Stomach smooth muscle (tissue), 2 donors: ENCODE data around the gene NDUFA7.
A peak's percentile ranks its signal among the peaks of the same experiment; 100 is the strongest.

Experiments
- H3K27ac ChIP-seq: one replicate; pipeline ENCODE4 v1.7.0; 2013; ENCODE audit warnings: mild to moderate bottlenecking, low read length, inconsistent platforms
- H3K27me3 ChIP-seq, 2 donors: one replicate each; pipeline ENCODE4 v1.7.0; 2013; ENCODE audit warnings: low read length in 2 of 2; ENCODE audit not compliant: insufficient read depth in 2 of 2, control insufficient read depth in 1 of 2
- H3K36me3 ChIP-seq, 2 donors: one replicate each; pipeline ENCODE4 v1.7.0; 2013; ENCODE audit warnings: low read length in 2 of 2; ENCODE audit not compliant: control insufficient read depth in 2 of 2, insufficient read depth in 2 of 2
- H3K4me1 ChIP-seq: one replicate; pipeline ENCODE4 v1.7.0; 2013; ENCODE audit warnings: low read length; ENCODE audit not compliant: control insufficient read depth, insufficient read depth
- H3K4me3 ChIP-seq, 2 donors: one replicate each; pipeline ENCODE4 v1.7.0; 2013; ENCODE audit warnings: low read length in 2 of 2
- H3K9ac ChIP-seq, 2 donors: one replicate each; pipeline ENCODE4 v1.7.0; 2013; ENCODE audit warnings: low read length in 2 of 2, mild to moderate bottlenecking in 1 of 2
- H3K9me3 ChIP-seq, 2 donors: one replicate each; pipeline ENCODE4 v1.7.0; 2013; ENCODE audit warnings: low read length in 2 of 2; ENCODE audit not compliant: control insufficient read depth in 2 of 2
- donor health status: healthy.
- donor health status: Pancreatic carcinoma.

NDUFA7 gene

GRCh38 chr19:8321067-8321985 is at the start of gene NDUFA7, which contains the start of gene RPS28:
Gene NDUFA7 (minus strand): TSS chr19:8321375. CDS start chr19:8321358, 17 bp downstream.
Gene RPS28 (plus strand): TSS chr19:8321496. CDS start chr19:8321531, 35 bp downstream.
- H3K4me3 ChIP-seq, result peak within 1 kb of the TSS; percentile 95 to 99
- no peaks in the 10 kb centered on the region for H3K27me3 ChIP-seq
- H3K27ac ChIP-seq, result peak within 1 kb of the TSS; percentile 88
- H3K9me3 ChIP-seq, result no peaks in the 10 kb centered on the region
- peaks cover 22% of the 10 kb centered on the region for H3K4me1 ChIP-seq
- H3K9ac ChIP-seq, result peak within 1 kb of the TSS; percentile 98 to 99
- H3K36me3 ChIP-seq, result peaks cover 8 to 11% of the 10 kb centered on the region in 2 donors

DNA sequence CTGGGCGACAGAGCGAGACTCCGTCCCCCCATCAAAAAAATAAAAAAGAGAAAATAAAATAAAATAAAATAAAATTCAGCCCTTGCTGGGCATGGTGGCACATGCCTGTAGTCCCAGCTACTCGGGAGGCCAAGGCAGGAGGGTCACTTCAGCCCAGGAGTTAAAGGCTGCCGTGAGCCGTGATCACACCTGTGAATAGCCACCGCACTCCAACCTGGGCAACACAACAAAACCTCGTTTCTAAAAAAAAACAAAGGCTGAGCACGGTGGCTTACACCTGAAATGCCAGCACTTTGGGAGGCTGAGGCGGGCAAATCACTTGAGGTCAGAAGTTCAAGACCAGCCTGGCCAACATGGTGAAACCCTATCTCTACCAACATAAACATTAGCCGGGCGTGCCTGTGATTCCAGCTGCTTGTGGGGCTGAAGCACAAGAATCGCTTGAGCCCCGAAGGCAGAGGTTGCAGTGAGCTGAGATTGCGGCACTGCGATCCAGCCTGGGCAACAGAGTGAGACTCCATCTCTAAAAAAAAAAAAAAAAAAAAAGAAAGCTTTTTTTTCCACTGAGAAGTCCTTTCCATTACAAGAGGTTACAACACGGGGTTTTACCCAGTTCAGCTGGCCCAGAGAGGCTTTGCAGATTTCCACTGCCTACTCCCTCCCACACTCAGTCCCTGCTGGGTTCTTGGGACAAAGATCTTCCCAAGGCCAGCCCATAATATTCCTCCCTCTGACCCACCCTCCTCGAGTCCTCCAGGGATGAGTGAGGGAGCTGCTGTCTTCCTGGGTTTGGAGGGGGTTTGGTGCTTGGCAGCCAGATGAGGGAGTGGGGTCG is 49.2 kb upstream of the NDUFA7 start:
- Histone ChIP-seq H3K27ac (no peak overlapping the region), H3K4me1 (peaks cover 31% of the 10 kb centered on the region), H3K9ac (no peak overlapping the region), H3K4me3 (no peak overlapping the region), H3K27me3 (no peaks in the 10 kb centered on the region), H3K9me3 (no peaks in the 10 kb centered on the region), H3K36me3 (peaks cover 12 to 15% of the 10 kb centered on the region in 2 donors)

DNA sequence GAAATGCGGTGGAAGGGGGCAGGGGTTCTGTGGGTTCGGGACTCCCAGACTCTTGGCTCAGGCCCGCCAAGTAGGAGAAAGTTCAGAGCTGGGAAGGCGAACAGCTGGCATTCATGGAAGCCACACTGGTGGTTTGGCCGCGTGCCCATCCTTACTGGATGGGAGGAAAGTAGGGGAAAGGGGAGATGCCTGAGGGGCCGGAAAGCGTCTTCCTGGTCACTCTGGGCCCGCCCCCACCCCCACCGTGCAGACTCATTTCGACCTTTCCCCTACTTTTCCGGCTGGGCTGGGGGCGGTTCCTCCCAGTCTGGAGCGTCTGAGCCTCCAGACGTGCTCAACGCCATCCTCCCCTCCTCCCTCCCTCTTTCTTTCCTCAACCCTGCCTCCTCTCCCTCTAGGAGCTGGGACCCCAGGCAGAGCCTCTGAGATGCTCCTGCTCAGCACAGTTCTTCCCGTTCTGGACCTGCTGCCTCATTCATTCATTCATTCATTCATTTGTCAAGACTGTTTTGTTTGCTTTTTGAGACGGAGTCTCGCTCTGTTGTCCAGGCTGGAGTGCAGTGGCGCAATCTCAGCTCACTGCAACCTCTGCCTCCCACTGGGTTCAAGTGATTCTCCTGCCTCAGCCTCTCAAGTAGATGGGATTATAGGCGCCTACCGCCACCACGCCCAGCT is 46.3 kb upstream of the NDUFA7 start:
- Histone ChIP-seq H3K27me3 (no peaks in the 10 kb centered on the region), H3K4me3 (peak overlapping the region; percentile 62 to 65), H3K9me3 (no peaks in the 10 kb centered on the region), H3K36me3 (peaks cover 6 to 8% of the 10 kb centered on the region in 2 donors), H3K4me1 (peaks cover 49% of the 10 kb centered on the region), H3K27ac (peak overlapping the region; percentile 76), H3K9ac (peak overlapping the region; percentile 36 to 57)

- Histone ChIP-seq H3K36me3 (peaks cover 6 to 8% of the 10 kb centered on the region in 2 donors), H3K4me1 (peaks cover 54% of the 10 kb centered on the region), H3K9me3 (no peaks in the 10 kb centered on the region), H3K9ac (peak overlapping the region; percentile 36 to 57), H3K4me3 (peak overlapping the region; percentile 62 to 65), H3K27ac (peak overlapping the region; percentile 76), H3K27me3 (no peaks in the 10 kb centered on the region)
Observed at GRCh38 chr19:8366961-8367326, 45.8 kb upstream of the NDUFA7 start.

DNA sequence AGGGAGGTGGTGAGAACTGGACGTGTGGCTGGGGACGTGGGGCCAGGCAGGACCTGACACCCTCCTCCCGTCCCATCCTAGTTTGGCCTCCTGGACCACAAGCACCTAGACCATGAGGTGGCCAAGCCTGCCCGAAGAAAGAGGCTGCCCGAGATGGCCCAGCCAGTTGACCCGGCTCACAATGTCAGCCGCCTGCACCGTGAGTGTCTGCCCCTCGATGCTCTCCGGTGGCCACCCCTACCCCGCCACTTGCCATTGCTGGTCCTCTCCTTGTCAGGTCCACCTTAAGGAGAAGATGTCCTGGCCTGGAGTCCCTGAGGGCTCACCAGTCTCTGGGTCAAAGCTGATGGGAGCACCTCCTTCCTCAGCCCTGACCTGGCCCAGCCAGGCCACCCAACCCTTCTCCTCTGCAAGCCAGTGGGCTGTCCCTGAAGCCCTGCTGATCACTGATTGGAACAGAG is 45.0 kb upstream of the NDUFA7 start:
- Histone ChIP-seq H3K4me1 (peaks cover 57% of the 10 kb centered on the region), H3K27me3 (no peaks in the 10 kb centered on the region), H3K27ac (peak overlapping the region; percentile 76), H3K9ac (no peak overlapping the region), H3K36me3 (peaks cover 3 to 6% of the 10 kb centered on the region in 2 donors), H3K9me3 (no peaks in the 10 kb centered on the region), H3K4me3 (peak overlapping the region in 1 of 2 donors; percentile 17)

- peak within 1 kb of the TSS; percentile 80 to 83 for H3K4me3 ChIP-seq
- no peaks in the 10 kb centered on the region for H3K27me3 ChIP-seq
- H3K4me1 ChIP-seq, result peaks cover 55% of the 10 kb centered on the region
- H3K9ac ChIP-seq, result peak within 1 kb of the TSS; percentile 73 to 87
- H3K9me3 ChIP-seq, result no peaks in the 10 kb centered on the region
- peak within 1 kb of the TSS; percentile 81 for H3K27ac ChIP-seq
- no peaks in the 10 kb centered on the region for H3K36me3 ChIP-seq
Observed at GRCh38 chr19:8363803-8364771, 42.9 kb upstream of the NDUFA7 start, which contains the start of gene ANGPTL4. Gene ANGPTL4 (plus strand): TSS chr19:8364155. CDS start chr19:8364322, 167 bp downstream.

DNA sequence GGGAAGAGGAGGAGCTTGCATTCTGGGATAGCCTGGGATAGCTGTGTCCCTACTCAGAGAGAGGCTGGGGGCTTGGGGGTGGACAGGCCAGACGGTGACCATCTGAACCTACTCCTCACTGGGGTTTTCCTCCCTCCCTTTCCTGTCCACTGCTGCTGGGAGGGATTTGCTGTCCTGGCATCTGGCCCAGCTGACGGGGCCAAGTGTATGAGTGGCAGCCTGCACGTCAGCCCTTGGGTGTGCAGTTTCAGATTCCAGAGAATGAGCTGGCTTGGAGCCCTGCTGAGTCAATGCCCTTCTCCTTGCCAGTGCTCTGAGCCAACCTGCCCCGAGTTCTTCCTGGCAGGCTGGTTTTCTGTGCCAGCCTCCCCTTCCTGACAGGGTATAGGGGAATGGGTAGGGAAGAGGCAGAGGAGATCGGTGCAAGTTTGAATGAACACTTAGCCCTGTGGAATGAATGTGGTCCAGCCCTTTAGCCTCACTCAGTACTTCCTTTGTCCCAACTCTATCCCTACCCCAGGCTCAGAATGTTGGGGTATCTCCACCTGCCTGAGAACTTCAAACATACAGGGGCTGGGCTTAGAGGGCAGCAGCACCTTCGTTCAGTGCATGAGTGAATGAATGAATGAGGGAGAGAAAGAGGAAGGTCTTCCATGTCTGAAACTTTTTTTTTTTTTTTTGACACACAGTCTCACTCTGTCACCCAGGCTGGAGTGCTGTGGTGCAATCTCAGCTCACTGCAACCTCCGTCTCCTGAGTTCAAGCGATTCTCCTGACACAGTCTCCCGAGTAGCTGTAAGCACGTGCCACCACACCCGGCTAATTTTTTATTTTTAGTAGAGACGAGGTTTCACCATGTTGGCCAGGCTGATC is 41.0 kb upstream of the NDUFA7 start:
- Histone ChIP-seq H3K27ac (peak overlapping the region; percentile 76), H3K9ac (peak overlapping the region; percentile 21 to 52), H3K4me3 (peak overlapping the region; percentile 47 to 53), H3K27me3 (no peaks in the 10 kb centered on the region), H3K9me3 (no peaks in the 10 kb centered on the region), H3K4me1 (peaks cover 40% of the 10 kb centered on the region), H3K36me3 (no peaks in the 10 kb centered on the region)

- H3K9ac ChIP-seq, result no peak overlapping the region
- peaks cover 26% of the 10 kb centered on the region for H3K4me1 ChIP-seq
- no peaks in the 10 kb centered on the region for H3K27me3 ChIP-seq
- H3K9me3 ChIP-seq, result no peaks in the 10 kb centered on the region
- no peaks in the 10 kb centered on the region for H3K36me3 ChIP-seq
- no peak overlapping the region for H3K4me3 ChIP-seq
- H3K27ac ChIP-seq, result no peak overlapping the region
Observed at GRCh38 chr19:8360196-8360595, 39.0 kb upstream of the NDUFA7 start.

- Histone ChIP-seq H3K4me3 (no peak overlapping the region), H3K9ac (no peak overlapping the region), H3K27me3 (no peaks in the 10 kb centered on the region), H3K9me3 (no peaks in the 10 kb centered on the region), H3K27ac (no peak overlapping the region), H3K4me1 (peaks cover 19% of the 10 kb centered on the region), H3K36me3 (no peaks in the 10 kb centered on the region)
Observed at GRCh38 chr19:8358948-8359347, 37.8 kb upstream of the NDUFA7 start.
